GM12872 (cell line): Measurements from ENCODE around the gene KCNIP3.

ENCODE experiments used
- CTCF ChIP-seq: IDR thresholded peaks from 3 replicates; pipeline ENCODE4 v1.5.1; 2011; ENCODE audit warnings: low read depth, mild to moderate bottlenecking, low read length, moderate library complexity; ENCODE audit not compliant: insufficient read depth

KCNIP3 gene

GRCh38 chr2:95348609-95349567 lies 51.7 kb downstream of the KCNIP3 start:
- no peak for TF ChIP-seq CTCF

- TF ChIP-seq CTCF = no peak
Observed at GRCh38 chr2:95349568-95350322, 52.6 kb downstream of the KCNIP3 start.

- TF ChIP-seq CTCF = no peak
Observed at GRCh38 chr2:95350368-95350767, 53.2 kb downstream of the KCNIP3 start.

- no peak for TF ChIP-seq CTCF
Observed at GRCh38 chr2:95350774-95351597, 53.8 kb downstream of the KCNIP3 start.

GRCh38 chr2:95351598-95351915 lies 54.4 kb downstream of the KCNIP3 start:
- TF ChIP-seq CTCF = no peak

- no peak for TF ChIP-seq CTCF
Observed at GRCh38 chr2:95352310-95353054, 55.3 kb downstream of the KCNIP3 start.
